PFSK-1 (cell line): ENCODE data around the gene SIDT1.

Experiments used
- FOXP2 ChIP-seq: optimal IDR thresholded peaks from 2 replicates; pipeline ENCODE3; 2011; ENCODE audit warnings: borderline replicate concordance, control low read depth, inconsistent platforms; ENCODE audit not compliant: insufficient read depth; ENCODE audit errors: extremely low read length, extremely low read depth
- POLR2AphosphoS5 ChIP-seq: IDR thresholded peaks from 2 replicates; pipeline ENCODE4 v1.6.1; 2012; ENCODE audit warnings: low read depth, mild to moderate bottlenecking, control low read depth, low read length, moderate library complexity
- REST ChIP-seq, 2 experiments: IDR thresholded peaks; 2 replicates each; pipeline versions ENCODE4 v1.6.1 to v1.8.0; 2011 to 2012; ENCODE audit warnings: low read depth in 2 of 2, low read length in 2 of 2, control low read depth in 1 of 2, inconsistent platforms in 1 of 2, mild to moderate bottlenecking in 1 of 2, moderate library complexity in 1 of 2; ENCODE audit not compliant: insufficient read depth in 1 of 2
- SIN3A ChIP-seq: IDR thresholded peaks from 2 replicates; pipeline ENCODE4 v1.6.1; 2012; ENCODE audit warnings: mild to moderate bottlenecking, low read length, moderate library complexity, borderline replicate concordance; ENCODE audit not compliant: insufficient read depth
- TAF1 ChIP-seq: IDR thresholded peaks from 2 replicates; pipeline ENCODE4 v1.6.1; 2012; ENCODE audit warnings: low read length, control low read depth, borderline replicate concordance; ENCODE audit not compliant: insufficient read depth

SIDT1 gene

DNA sequence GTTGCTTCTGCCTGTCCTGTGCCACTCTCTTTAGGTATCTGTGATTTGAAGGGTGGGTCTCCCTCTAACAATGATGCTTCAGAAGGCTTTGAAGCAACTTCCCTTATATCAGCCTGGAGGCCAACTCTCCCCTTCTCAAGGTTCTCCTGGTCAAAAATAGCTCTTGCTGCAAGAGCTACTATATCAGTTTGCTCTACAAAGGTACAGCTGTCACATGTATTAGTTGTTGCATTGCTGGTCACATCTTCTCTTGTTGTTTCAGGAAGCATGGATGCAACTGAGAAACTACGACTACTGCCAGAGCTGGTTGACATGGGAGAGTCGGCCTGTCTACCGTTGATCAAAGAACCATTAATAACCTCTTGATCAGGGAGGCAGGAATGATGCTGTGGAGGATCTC is 125.8 kb downstream of the SIDT1 start:
- TF ChIP-seq FOXP2: no peak
- TF ChIP-seq TAF1: no peak
- no peak for TF ChIP-seq POLR2AphosphoS5
- no peak for TF ChIP-seq SIN3A
- TF ChIP-seq REST (IDR thresholded peaks at IDR 0.05; ENCODE audit: insufficient read depth in 1 of 2, low read depth in 2 of 2, low read length in 2 of 2): no peak

- no peak for TF ChIP-seq REST (IDR thresholded peaks at IDR 0.05; ENCODE audit: insufficient read depth in 1 of 2, low read depth in 2 of 2, low read length in 2 of 2)
- TF ChIP-seq SIN3A: no peak
- no peak for TF ChIP-seq POLR2AphosphoS5
- TF ChIP-seq TAF1: no peak
- no peak for TF ChIP-seq FOXP2
These were observed 126.8 kb downstream of the SIDT1 start for GRCh38 chr3:113659101-113659541.

- TF ChIP-seq SIN3A (no peak), POLR2AphosphoS5 (no peak), FOXP2 (no peak)
These were observed 127.6 kb downstream of the SIDT1 start for GRCh38 chr3:113659996-113660395.

- TF ChIP-seq SIN3A (no peak), REST (IDR thresholded peaks at IDR 0.05; ENCODE audit: insufficient read depth in 1 of 2, low read depth in 2 of 2, low read length in 2 of 2) (no peak), FOXP2 (no peak), TAF1 (no peak), POLR2AphosphoS5 (no peak)
These were observed 128.1 kb downstream of the SIDT1 start for GRCh38 chr3:113660458-113660857.

DNA sequence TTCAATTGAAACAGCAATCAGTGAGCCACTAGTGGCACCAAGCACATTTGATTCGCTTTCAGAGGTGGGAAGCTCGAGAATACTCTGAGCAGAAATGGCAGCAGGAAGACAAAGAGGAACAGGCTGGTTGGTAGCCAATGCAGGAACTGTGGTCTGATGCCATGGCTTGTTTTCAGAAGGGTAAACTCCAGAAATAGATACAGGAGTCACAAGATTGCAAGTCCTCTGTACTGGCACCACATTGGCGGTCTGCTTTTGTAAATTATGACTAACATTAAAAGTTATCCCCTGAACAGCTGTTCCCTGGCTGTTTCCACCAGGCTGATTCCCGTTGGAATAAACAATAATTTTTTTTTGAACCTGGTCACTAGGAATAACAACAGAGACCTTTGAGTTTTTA is 128.5 kb downstream of the SIDT1 start:
- no peak for TF ChIP-seq POLR2AphosphoS5
- TF ChIP-seq FOXP2: no peak
- TF ChIP-seq SIN3A: no peak
- no peak for TF ChIP-seq TAF1
- TF ChIP-seq REST (IDR thresholded peaks at IDR 0.05; ENCODE audit: insufficient read depth in 1 of 2, low read depth in 2 of 2, low read length in 2 of 2): no peak
